GM12878 (cell line): ENCODE data around the gene PRDM8.

ENCODE experiments used
- CBX3 ChIP-seq: fragments of 200-600 bp; sonication (generic); IDR thresholded peaks from 2 replicates; pipeline ENCODE4 v1.6.1; 2016; ENCODE audit warnings: low read depth, borderline replicate concordance
- CHD1 ChIP-seq: IDR thresholded peaks from 2 replicates; pipeline ENCODE4 v1.6.1; 2012; ENCODE audit warnings: low read depth, low read length, improper control_type of control experiment
- ESRRA ChIP-seq: IDR thresholded peaks from 2 replicates; pipeline ENCODE4 v1.6.1; 2012; ENCODE audit warnings: mild to moderate bottlenecking, low read length, improper control_type of control experiment
- IKZF2 ChIP-seq, 2 experiments: fragments of 450-650 bp; IDR thresholded peaks; 2 replicates each; pipeline ENCODE4 v1.6.1; 2017; ENCODE audit warnings: mild to moderate bottlenecking in 2 of 2, moderate library complexity in 2 of 2
- JUND ChIP-seq: IDR thresholded peaks from 2 replicates; pipeline ENCODE4 v1.6.1; 2012; ENCODE audit warnings: low read depth, mild to moderate bottlenecking, low read length, improper control_type of control experiment, moderate library complexity
- MYC ChIP-seq: IDR thresholded peaks from 2 replicates; pipeline ENCODE4 v1.6.1; 2011; ENCODE audit warnings: mild to moderate bottlenecking, low read length, moderate library complexity, inconsistent platforms; ENCODE audit not compliant: insufficient read depth, insufficient replicate concordance, insufficient read length, severe bottlenecking
- POLR2A ChIP-seq: IDR thresholded peaks from 2 replicates; pipeline ENCODE4 v1.6.1; 2011; ENCODE audit warnings: low read depth, mild to moderate bottlenecking, low read length
- SUZ12 ChIP-seq: fragments of 200-600 bp; sonication (generic); IDR thresholded peaks from one replicate; pipeline ENCODE4 v1.6.1; 2018; ENCODE audit warnings: antibody characterized with exemption, mild to moderate bottlenecking; ENCODE audit not compliant: unreplicated experiment
- TF ChIP-seq, protein P1 (sequence below), 3 experiments: IDR thresholded peaks in 2 of 3; conservative IDR thresholded peaks in 1 of 3; 2 replicates each; pipeline ENCODE4 v1.5.1; 2011; ENCODE audit warnings: low read depth in 3 of 3, low read length in 3 of 3, mild to moderate bottlenecking in 3 of 3, control low read depth in 2 of 3, moderate library complexity in 2 of 3, inconsistent platforms in 1 of 3, mixed read lengths in 1 of 3; ENCODE audit not compliant: control insufficient read depth in 2 of 3, insufficient read depth in 1 of 3; ENCODE audit errors: extremely low read depth in 1 of 3

- no peak for TF ChIP-seq IKZF2 (IDR thresholded peaks at IDR 0.05)
- TF ChIP-seq, protein P1, sequence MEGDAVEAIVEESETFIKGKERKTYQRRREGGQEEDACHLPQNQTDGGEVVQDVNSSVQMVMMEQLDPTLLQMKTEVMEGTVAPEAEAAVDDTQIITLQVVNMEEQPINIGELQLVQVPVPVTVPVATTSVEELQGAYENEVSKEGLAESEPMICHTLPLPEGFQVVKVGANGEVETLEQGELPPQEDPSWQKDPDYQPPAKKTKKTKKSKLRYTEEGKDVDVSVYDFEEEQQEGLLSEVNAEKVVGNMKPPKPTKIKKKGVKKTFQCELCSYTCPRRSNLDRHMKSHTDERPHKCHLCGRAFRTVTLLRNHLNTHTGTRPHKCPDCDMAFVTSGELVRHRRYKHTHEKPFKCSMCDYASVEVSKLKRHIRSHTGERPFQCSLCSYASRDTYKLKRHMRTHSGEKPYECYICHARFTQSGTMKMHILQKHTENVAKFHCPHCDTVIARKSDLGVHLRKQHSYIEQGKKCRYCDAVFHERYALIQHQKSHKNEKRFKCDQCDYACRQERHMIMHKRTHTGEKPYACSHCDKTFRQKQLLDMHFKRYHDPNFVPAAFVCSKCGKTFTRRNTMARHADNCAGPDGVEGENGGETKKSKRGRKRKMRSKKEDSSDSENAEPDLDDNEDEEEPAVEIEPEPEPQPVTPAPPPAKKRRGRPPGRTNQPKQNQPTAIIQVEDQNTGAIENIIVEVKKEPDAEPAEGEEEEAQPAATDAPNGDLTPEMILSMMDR (IDR thresholded peaks at IDR 0.05 in 2 of 3, conservative IDR thresholded peaks at IDR 0.05 in 1 of 3; ENCODE audit: control insufficient read depth in 2 of 3, extremely low read depth in 1 of 3, insufficient read depth in 1 of 3, low read depth in 3 of 3, low read length in 3 of 3) = no peak
- TF ChIP-seq CBX3 = no peak
- no peak for TF ChIP-seq MYC
- TF ChIP-seq ESRRA = no peak
- TF ChIP-seq SUZ12 = no peak
- TF ChIP-seq CHD1 = no peak
- no peak for TF ChIP-seq JUND
- TF ChIP-seq POLR2A = no peak
Measured at GRCh38 chr4:80232707-80233370, 35.5 kb downstream of the PRDM8 start.
